HG03064 (cell line): Measurements from ENCODE around the gene SH2D4B.

Source experiments
- ATAC-seq: cut with Tn5 transposase; IDR thresholded peaks from one replicate; pipeline ENCODE4 v1.9.1; 2021; ENCODE audit warnings: low read depth; ENCODE audit not compliant: unreplicated experiment

The SH2D4B gene

GRCh38 chr10:80537736-80538480, at the start of gene SH2D4B:
Gene SH2D4B, plus strand, starts transcription at chr10:80537902. Its CDS starts 430 bp downstream, at chr10:80538332.
- no peak for ATAC-seq

GRCh38 chr10:80488539-80489066, 49.1 kb upstream of the SH2D4B start:
- no peak for ATAC-seq

- no peak for ATAC-seq
Observed at GRCh38 chr10:80489371-80490112, 48.2 kb upstream of the SH2D4B start.

GRCh38 chr10:80491251-80492102, 46.2 kb upstream of the SH2D4B start:
- ATAC-seq, result no peak

GRCh38 chr10:80492848-80493521, 44.7 kb upstream of the SH2D4B start:
- ATAC-seq, result peak; percentile 27

- ATAC-seq, result peak; percentile 45
Observed at GRCh38 chr10:80493522-80494051, 44.1 kb upstream of the SH2D4B start.

GRCh38 chr10:80496555-80497172, 41.0 kb upstream of the SH2D4B start:
- no peak for ATAC-seq

- ATAC-seq, result no peak
Observed at GRCh38 chr10:80497187-80498077, 40.3 kb upstream of the SH2D4B start.

GRCh38 chr10:80498078-80498832, 39.4 kb upstream of the SH2D4B start:
- ATAC-seq, result no peak

- no peak for ATAC-seq
Observed at GRCh38 chr10:80498833-80499741, 38.6 kb upstream of the SH2D4B start.

GRCh38 chr10:80500572-80501380, 36.9 kb upstream of the SH2D4B start:
- peak; percentile 46 for ATAC-seq

GRCh38 chr10:80501381-80501912, 36.3 kb upstream of the SH2D4B start:
- ATAC-seq, result no peak

- no peak for ATAC-seq
Observed at GRCh38 chr10:80501913-80502521, 35.7 kb upstream of the SH2D4B start.

- ATAC-seq, result no peak
Observed at GRCh38 chr10:80502621-80503583, 34.8 kb upstream of the SH2D4B start.
